SW480 (cell line): ENCODE data around the gene ZNF23.

Experiments
- DNase-seq: peaks from one replicate; pipeline ENCODE4 v3.0.0-alpha.2; 2016; ENCODE audit warnings: low spot score

Gene ZNF23

GRCh38 chr16:71426069-71426879, 35.8 kb downstream of the ZNF23 start:
- DNase-seq, result no peak

GRCh38 chr16:71425746-71426068, 36.3 kb downstream of the ZNF23 start:
- DNase-seq, result no peak

- no peak for DNase-seq
These were observed 37.4 kb downstream of the ZNF23 start for GRCh38 chr16:71424626-71425025.

GRCh38 chr16:71423865-71424264, 38.2 kb downstream of the ZNF23 start:
- no peak for DNase-seq

GRCh38 chr16:71423016-71423415, 39.0 kb downstream of the ZNF23 start:
- DNase-seq, result no peak

- DNase-seq, result peak; percentile 23
These were observed 40.1 kb downstream of the ZNF23 start for GRCh38 chr16:71421911-71422310.

GRCh38 chr16:71414038-71414437, 48.0 kb downstream of the ZNF23 start:
- DNase-seq, result no peak

GRCh38 chr16:71413341-71413740, 48.7 kb downstream of the ZNF23 start:
- DNase-seq, result no peak

GRCh38 chr16:71412270-71413160, 49.5 kb downstream of the ZNF23 start:
- DNase-seq, result peak; percentile 54

- DNase-seq, result no peak
These were observed 51.9 kb downstream of the ZNF23 start for GRCh38 chr16:71410146-71410545.

GRCh38 chr16:71409011-71409775, 52.9 kb downstream of the ZNF23 start:
- no peak for DNase-seq

GRCh38 chr16:71408536-71408935, 53.5 kb downstream of the ZNF23 start:
- no peak for DNase-seq

GRCh38 chr16:71407731-71408130, 54.3 kb downstream of the ZNF23 start:
- no peak for DNase-seq

GRCh38 chr16:71406724-71407123, 55.3 kb downstream of the ZNF23 start:
- DNase-seq, result no peak

- DNase-seq, result no peak
These were observed 55.7 kb downstream of the ZNF23 start for GRCh38 chr16:71406316-71406715.

- DNase-seq, result no peak
These were observed 57.7 kb downstream of the ZNF23 start for GRCh38 chr16:71404364-71404763.

- no peak for DNase-seq
These were observed 59.4 kb downstream of the ZNF23 start for GRCh38 chr16:71402674-71403073.

- DNase-seq, result no peak
These were observed 60.0 kb downstream of the ZNF23 start for GRCh38 chr16:71402007-71402406.

GRCh38 chr16:71399801-71400563, 62.1 kb downstream of the ZNF23 start:
- DNase-seq, result no peak
